Measurements from ENCODE around the gene CMIP.

Gene CMIP

GRCh38 chr16:81436386-81436785 lies 8.2 kb upstream of the CMIP start:
- Mint-ChIP-seq H3K9me3 (no peaks in the 10 kb centered on the region), H3K27ac (no peak overlapping the region), H3K4me3 (no peak overlapping the region), H3K4me1 (peaks cover 23% of the 10 kb centered on the region), H3K27me3 (no peaks in the 10 kb centered on the region), H3K36me3 (no peaks in the 10 kb centered on the region)
- ATAC-seq, result no peak

GRCh38 chr16:81437865-81438264 lies 6.7 kb upstream of the CMIP start:
- no peaks in the 10 kb centered on the region for H3K9me3 Mint-ChIP-seq
- H3K4me1 Mint-ChIP-seq, result peaks cover 20% of the 10 kb centered on the region
- no peak overlapping the region for H3K4me3 Mint-ChIP-seq
- H3K27ac Mint-ChIP-seq, result no peak overlapping the region
- H3K36me3 Mint-ChIP-seq, result no peaks in the 10 kb centered on the region
- ATAC-seq, result no peak
- no peaks in the 10 kb centered on the region for H3K27me3 Mint-ChIP-seq

GRCh38 chr16:81440888-81441761 lies 3.5 kb upstream of the CMIP start:
- no peak for ATAC-seq
- Mint-ChIP-seq H3K4me3 (no peak overlapping the region), H3K9me3 (no peaks in the 10 kb centered on the region), H3K36me3 (peaks cover 4% of the 10 kb centered on the region), H3K27ac (no peak overlapping the region), H3K27me3 (no peaks in the 10 kb centered on the region), H3K4me1 (peaks cover 25% of the 10 kb centered on the region)

DNA sequence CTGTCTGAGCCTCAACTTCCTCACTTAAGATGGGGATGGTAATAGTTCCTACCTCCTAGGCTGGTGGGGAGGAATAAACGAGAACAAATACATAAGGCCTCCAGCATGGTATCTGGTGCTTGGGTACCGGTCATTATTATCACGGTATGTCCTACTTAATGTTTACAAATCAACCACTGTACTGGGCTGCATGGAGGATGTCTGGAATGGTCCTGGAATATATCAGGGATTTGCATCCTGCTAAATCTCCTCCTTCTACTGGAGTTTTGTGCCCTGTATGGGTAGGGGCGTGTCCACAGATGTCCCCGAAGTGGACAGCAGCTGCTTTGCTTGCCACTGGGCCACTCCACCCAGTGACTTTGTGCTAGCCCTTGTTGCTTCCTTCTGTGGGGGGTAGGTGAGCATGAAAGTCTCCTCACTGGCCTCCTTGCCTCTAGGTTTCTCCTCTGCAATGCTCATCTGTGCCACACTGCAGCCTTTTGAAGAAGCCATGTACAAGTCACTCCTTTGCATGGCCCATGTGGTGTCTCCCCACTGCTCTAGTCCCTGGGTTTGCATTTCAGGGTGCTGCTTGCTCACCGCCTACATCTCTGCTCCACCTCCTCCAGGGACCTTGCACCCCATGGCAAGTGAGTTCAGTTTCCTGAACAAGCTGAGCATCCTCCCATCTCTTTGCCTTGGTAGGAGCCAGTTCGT lies 2.2 kb upstream of the CMIP start:
- no peak for ATAC-seq
- Mint-ChIP-seq H3K4me1 (peaks cover 38% of the 10 kb centered on the region), H3K9me3 (no peaks in the 10 kb centered on the region), H3K4me3 (no peak overlapping the region), H3K27me3 (no peaks in the 10 kb centered on the region), H3K27ac (peak overlapping the region; percentile 86), H3K36me3 (peaks cover 5% of the 10 kb centered on the region)

GRCh38 chr16:81442916-81443687 lies 1.5 kb upstream of the CMIP start:
- Mint-ChIP-seq H3K36me3 (peaks cover 5% of the 10 kb centered on the region), H3K27me3 (no peaks in the 10 kb centered on the region), H3K4me1 (peaks cover 42% of the 10 kb centered on the region), H3K4me3 (peak overlapping the region; percentile 81), H3K9me3 (no peaks in the 10 kb centered on the region), H3K27ac (peak overlapping the region; percentile 86)
- ATAC-seq, result no peak

GRCh38 chr16:81443688-81444447 lies 740 bp upstream of the CMIP start:
- no peaks in the 10 kb centered on the region for H3K27me3 Mint-ChIP-seq
- peak overlapping the region; percentile 81 for H3K4me3 Mint-ChIP-seq
- peaks cover 5% of the 10 kb centered on the region for H3K36me3 Mint-ChIP-seq
- no peak for ATAC-seq
- H3K9me3 Mint-ChIP-seq, result no peaks in the 10 kb centered on the region
- peak overlapping the region; percentile 86 for H3K27ac Mint-ChIP-seq
- H3K4me1 Mint-ChIP-seq, result peaks cover 48% of the 10 kb centered on the region

GRCh38 chr16:81445143-81445961 lies 744 bp downstream of the CMIP start:
- H3K4me1 Mint-ChIP-seq, result peaks cover 61% of the 10 kb centered on the region
- H3K36me3 Mint-ChIP-seq, result peaks cover 14% of the 10 kb centered on the region
- no peaks in the 10 kb centered on the region for H3K9me3 Mint-ChIP-seq
- H3K27ac Mint-ChIP-seq, result peak overlapping the region; percentile 84
- H3K4me3 Mint-ChIP-seq, result peak overlapping the region; percentile 92
- ATAC-seq, result peak; percentile 50
- no peaks in the 10 kb centered on the region for H3K27me3 Mint-ChIP-seq

- Mint-ChIP-seq H3K27me3 (no peaks in the 10 kb centered on the region), H3K4me1 (peaks cover 66% of the 10 kb centered on the region), H3K36me3 (peaks cover 22% of the 10 kb centered on the region), H3K4me3 (peak overlapping the region; percentile 92), H3K27ac (peak overlapping the region; percentile 84), H3K9me3 (peaks cover 2% of the 10 kb centered on the region)
- no peak for ATAC-seq
Measured at GRCh38 chr16:81445966-81446906, 1.6 kb downstream of the CMIP start.

- Mint-ChIP-seq H3K4me3 (peak overlapping the region; percentile 92), H3K27me3 (no peaks in the 10 kb centered on the region), H3K36me3 (peaks cover 29% of the 10 kb centered on the region), H3K27ac (peak overlapping the region; percentile 84), H3K9me3 (peaks cover 3% of the 10 kb centered on the region), H3K4me1 (peaks cover 73% of the 10 kb centered on the region)
- ATAC-seq, result no peak
Measured at GRCh38 chr16:81446907-81447268, 2.3 kb downstream of the CMIP start.

DNA sequence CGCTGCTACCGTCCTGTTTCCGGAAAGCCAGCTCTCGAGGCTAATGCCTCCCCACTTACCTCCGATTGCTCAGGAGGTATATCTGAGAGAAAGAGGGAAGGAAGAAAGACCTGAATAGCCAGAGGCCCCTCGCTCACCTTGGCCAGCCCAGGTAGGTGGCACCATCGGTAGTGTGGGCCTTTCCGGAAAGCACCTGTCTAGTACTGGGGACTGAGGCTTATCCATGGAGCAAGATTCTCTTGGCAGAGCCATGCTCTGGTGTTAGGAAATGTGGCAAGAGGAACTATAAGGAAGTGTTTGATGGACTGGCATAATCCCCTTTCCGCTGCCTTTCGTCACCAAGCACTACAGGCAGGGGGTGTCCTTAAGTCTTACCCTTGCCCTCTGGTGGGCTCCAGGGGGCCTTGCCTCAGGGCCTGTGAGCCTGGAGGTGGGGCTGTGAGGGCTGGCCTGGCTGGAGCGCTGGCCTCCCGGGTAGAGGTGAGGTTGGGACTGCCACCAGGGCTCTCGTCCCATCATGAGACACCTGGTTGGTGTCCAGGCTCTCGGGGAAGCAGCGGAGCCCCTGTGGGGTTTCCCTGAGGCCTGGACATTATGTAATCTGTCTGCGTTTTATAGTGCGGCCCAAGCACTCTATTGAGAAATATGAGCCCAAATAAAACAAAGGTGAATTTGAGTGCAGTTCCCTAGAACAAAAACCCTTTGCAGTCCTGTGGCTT lies 2.9 kb downstream of the CMIP start:
- H3K9me3 Mint-ChIP-seq, result peaks cover 3% of the 10 kb centered on the region
- H3K4me3 Mint-ChIP-seq, result peak overlapping the region; percentile 92
- peaks cover 33% of the 10 kb centered on the region for H3K36me3 Mint-ChIP-seq
- no peaks in the 10 kb centered on the region for H3K27me3 Mint-ChIP-seq
- peaks cover 77% of the 10 kb centered on the region for H3K4me1 Mint-ChIP-seq
- no peak for ATAC-seq
- peak overlapping the region; percentile 84 for H3K27ac Mint-ChIP-seq

DNA sequence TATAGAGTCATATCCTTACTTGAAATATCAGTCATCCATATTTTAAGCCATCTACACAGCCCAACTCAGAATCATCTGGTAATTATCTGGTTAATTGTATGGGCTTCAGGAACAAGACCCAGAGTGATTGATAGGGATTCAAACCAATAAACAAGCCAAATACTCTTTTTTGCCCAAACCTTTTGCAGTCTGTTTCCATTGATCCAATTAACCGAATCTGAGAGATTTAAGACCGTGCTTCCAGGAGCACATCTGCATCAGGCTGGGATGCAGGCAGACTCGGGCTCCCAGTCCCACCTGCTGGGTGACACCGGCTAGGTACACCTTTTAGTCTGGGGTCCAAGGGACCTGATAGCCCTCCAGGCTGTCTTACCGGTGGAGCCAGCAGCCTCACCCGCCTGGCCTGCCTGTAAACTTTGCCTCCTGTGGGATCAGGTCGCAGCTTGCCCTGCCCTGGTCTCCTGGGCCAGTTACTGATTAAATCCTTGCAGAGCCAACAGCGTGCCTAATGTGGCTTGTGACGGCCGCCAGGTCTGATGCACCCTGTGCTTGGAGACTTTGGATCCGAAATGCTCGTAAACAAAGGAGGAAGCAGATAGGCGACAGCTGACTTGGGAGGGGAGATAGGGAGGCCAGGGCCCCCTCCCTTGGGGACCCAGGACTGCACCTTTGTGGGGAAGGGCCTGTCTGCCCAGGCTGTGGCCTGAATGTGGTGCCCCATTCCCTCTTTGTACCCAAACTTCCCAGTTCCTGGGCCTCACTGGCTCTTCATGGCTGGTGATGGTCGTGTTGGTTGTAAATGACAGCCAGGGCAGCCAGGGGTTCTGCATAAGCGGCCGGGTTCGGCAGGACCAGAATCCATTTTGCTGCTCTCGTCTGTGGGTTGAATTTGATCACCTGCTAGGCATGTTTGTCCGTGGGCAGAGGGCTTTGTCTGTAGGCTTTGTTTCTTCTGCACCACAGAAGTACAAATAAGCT lies 3.8 kb downstream of the CMIP start:
- Mint-ChIP-seq H3K4me3 (no peak overlapping the region), H3K27ac (peak overlapping the region; percentile 48), H3K27me3 (no peaks in the 10 kb centered on the region), H3K36me3 (peaks cover 33% of the 10 kb centered on the region), H3K9me3 (peaks cover 3% of the 10 kb centered on the region), H3K4me1 (peaks cover 77% of the 10 kb centered on the region)
- no peak for ATAC-seq

GRCh38 chr16:81449241-81449640 lies 4.6 kb downstream of the CMIP start:
- Mint-ChIP-seq H3K4me3 (no peak overlapping the region), H3K4me1 (peaks cover 79% of the 10 kb centered on the region), H3K27ac (peak overlapping the region; percentile 48), H3K36me3 (peaks cover 33% of the 10 kb centered on the region), H3K27me3 (no peaks in the 10 kb centered on the region), H3K9me3 (peaks cover 3% of the 10 kb centered on the region)
- no peak for ATAC-seq
